Endodermal cell (in vitro differentiated cells): Measurements from ENCODE around the gene TACC3. TPM values are rescaled to one million over a fixed set of nuclear protein-coding genes. Genes with fewer than 3 reads are reported as not detected.

Experiments used
- DNase-seq: peaks from one replicate; pipeline ENCODE4 v3.0.0-alpha.2; 2017
- H3K27ac ChIP-seq: 2 replicates; pipeline ENCODE4 v1.5.1; 2013; ENCODE audit warnings: mild to moderate bottlenecking, low read depth, low read length, moderate library complexity
- H3K27me3 ChIP-seq: 2 replicates; pipeline ENCODE4 v1.6.1; 2013; ENCODE audit warnings: mild to moderate bottlenecking, low read length, moderate library complexity; ENCODE audit not compliant: insufficient read depth, control insufficient read depth, poor library complexity, severe bottlenecking
- H3K36me3 ChIP-seq: 2 replicates; pipeline ENCODE4 v1.7.0; 2013; ENCODE audit warnings: mild to moderate bottlenecking, low read length, moderate library complexity; ENCODE audit not compliant: control insufficient read depth, insufficient read depth
- H3K4me1 ChIP-seq: one replicate; pipeline ENCODE4 v1.7.0; 2013; ENCODE audit warnings: low read length; ENCODE audit not compliant: control insufficient read depth, insufficient read depth
- H3K4me3 ChIP-seq: 2 replicates; pipeline ENCODE4 v1.5.1; 2013; ENCODE audit warnings: mild to moderate bottlenecking, low read length, moderate library complexity
- H3K9ac ChIP-seq: 2 replicates; pipeline ENCODE4 v1.6.1; 2013; ENCODE audit warnings: mild to moderate bottlenecking, low read length, moderate library complexity; ENCODE audit not compliant: poor library complexity, severe bottlenecking; ENCODE audit errors: extremely low read depth
- H3K9me3 ChIP-seq: 2 replicates; pipeline ENCODE4 v1.6.1; 2013; ENCODE audit warnings: mild to moderate bottlenecking, low read length, moderate library complexity; ENCODE audit not compliant: control insufficient read depth
- H3K27ac Mint-ChIP-seq: 2 replicates; pipeline ENCODE4 v1.8.0; 2020; ENCODE audit warnings: mixed read lengths
- H3K27me3 Mint-ChIP-seq: 2 replicates; pipeline ENCODE4 v1.8.0; 2021; ENCODE audit warnings: mild to moderate bottlenecking, mixed read lengths; ENCODE audit not compliant: insufficient read depth
- H3K36me3 Mint-ChIP-seq: 2 replicates; pipeline ENCODE4 v1.8.0; 2020; ENCODE audit warnings: low read depth, mixed read lengths
- H3K4me1 Mint-ChIP-seq: 2 replicates; pipeline ENCODE4 v1.8.0; 2020; ENCODE audit warnings: mixed read lengths
- H3K4me3 Mint-ChIP-seq: 2 replicates; pipeline ENCODE4 v1.8.0; 2020; ENCODE audit warnings: mild to moderate bottlenecking, moderate library complexity, mixed read lengths
- H3K9me3 Mint-ChIP-seq: 2 replicates; pipeline ENCODE4 v1.8.0; 2020; ENCODE audit warnings: mild to moderate bottlenecking, mixed read lengths
- WGBS, 2 experiments: methylation state at CpG; one replicate each; pipeline versions ENCODE4 v1.1.5 to v1.1.7; 2013; ENCODE audit warnings: missing lambda C conversion rate in 2 of 2, mixed read lengths in 1 of 2; ENCODE audit not compliant: insufficient coverage in 1 of 2, insufficient read length in 1 of 2; 5-methylcytosine and 5-hydroxymethylcytosine counted together
- total RNA-seq, 2 donors: library from RNA; stranded (reverse); fragmentation: NEBNext Ultra II Directional in 1 of 2; extraction: Animal tissue kit (Norgen Biotek cat#: 25700) in 1 of 2; gene quantifications; 2 replicates in 1 of 2; 3 replicates in 1 of 2; pipeline ENCODE4 v1.2.1, GENCODE V29; 2021
- TF ChIP-seq, protein P1 (sequence below): fragments of 200-600 bp; sonication (generic); conservative IDR thresholded peaks from 2 replicates; pipeline ENCODE4 v1.5.0; 2021; ENCODE audit warnings: antibody characterized with exemption, mild to moderate bottlenecking

TACC3 gene
- total RNA-seq, 2 donors from 2014 or later: 113 to 182 TPM

DNA sequence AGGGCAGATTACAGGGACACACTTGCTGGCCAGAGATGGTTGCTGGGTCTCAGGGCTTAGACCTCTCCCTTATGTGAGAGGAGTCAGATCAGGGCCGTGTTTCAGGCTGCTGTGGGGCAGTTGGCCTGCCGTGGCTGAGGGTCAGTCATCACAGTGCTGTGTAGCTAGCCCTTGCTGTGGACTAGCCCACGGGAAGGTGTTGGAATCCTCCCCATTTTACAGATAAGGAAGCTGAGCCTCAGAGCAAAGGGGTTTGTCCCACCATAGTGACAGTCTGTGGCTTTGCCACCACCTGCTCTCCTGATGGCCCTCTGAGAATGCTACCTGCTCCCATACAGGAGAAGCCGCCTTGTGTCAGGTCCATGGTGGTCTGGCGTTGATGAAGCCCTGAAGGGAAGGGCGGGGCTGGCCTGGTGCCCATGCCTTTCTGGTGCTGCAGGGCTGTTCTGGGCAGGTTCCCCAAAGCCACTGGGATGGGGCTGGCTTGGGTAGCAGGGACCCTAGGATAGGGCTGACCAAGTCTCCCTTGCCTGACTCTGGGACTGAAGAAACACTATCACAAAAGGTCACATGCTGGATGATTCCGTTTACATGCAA, 34.8 kb upstream of the TACC3 start:
- peaks cover 17% of the 10 kb centered on the region for H3K27me3 ChIP-seq
- TF ChIP-seq, protein P1, sequence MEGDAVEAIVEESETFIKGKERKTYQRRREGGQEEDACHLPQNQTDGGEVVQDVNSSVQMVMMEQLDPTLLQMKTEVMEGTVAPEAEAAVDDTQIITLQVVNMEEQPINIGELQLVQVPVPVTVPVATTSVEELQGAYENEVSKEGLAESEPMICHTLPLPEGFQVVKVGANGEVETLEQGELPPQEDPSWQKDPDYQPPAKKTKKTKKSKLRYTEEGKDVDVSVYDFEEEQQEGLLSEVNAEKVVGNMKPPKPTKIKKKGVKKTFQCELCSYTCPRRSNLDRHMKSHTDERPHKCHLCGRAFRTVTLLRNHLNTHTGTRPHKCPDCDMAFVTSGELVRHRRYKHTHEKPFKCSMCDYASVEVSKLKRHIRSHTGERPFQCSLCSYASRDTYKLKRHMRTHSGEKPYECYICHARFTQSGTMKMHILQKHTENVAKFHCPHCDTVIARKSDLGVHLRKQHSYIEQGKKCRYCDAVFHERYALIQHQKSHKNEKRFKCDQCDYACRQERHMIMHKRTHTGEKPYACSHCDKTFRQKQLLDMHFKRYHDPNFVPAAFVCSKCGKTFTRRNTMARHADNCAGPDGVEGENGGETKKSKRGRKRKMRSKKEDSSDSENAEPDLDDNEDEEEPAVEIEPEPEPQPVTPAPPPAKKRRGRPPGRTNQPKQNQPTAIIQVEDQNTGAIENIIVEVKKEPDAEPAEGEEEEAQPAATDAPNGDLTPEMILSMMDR: no peak
- WGBS, 2 experiments: 81 to 84% methylated on average over 5 to 7 of the region's 7 CpGs
- Mint-ChIP-seq H3K36me3 (peaks cover 21% of the 10 kb centered on the region), H3K4me3 (no peak overlapping the region), H3K27ac (no peak overlapping the region), H3K27me3 (peaks cover 18% of the 10 kb centered on the region), H3K9me3 (no peaks in the 10 kb centered on the region), H3K4me1 (peaks cover 5% of the 10 kb centered on the region)
- H3K27ac ChIP-seq: no peak overlapping the region
- no peaks in the 10 kb centered on the region for H3K9me3 ChIP-seq
- H3K9ac ChIP-seq: no peak overlapping the region
- H3K4me3 ChIP-seq: no peak overlapping the region
- H3K4me1 ChIP-seq: no peaks in the 10 kb centered on the region
- DNase-seq: peak; percentile 47
- peaks cover 17% of the 10 kb centered on the region for H3K36me3 ChIP-seq

GRCh38 chr4:1690698-1691097, 30.6 kb upstream of the TACC3 start:
- Histone ChIP-seq H3K4me1 (no peaks in the 10 kb centered on the region), H3K27ac (no peak overlapping the region), H3K9ac (no peak overlapping the region), H3K36me3 (peaks cover 58% of the 10 kb centered on the region), H3K27me3 (no peaks in the 10 kb centered on the region), H3K4me3 (no peak overlapping the region), H3K9me3 (no peaks in the 10 kb centered on the region)
- 92 to 100% methylated on average over 1 to 3 of the region's 3 CpGs for WGBS, 2 experiments
- Mint-ChIP-seq H3K4me3 (no peak overlapping the region), H3K36me3 (peaks cover 52% of the 10 kb centered on the region), H3K9me3 (no peaks in the 10 kb centered on the region), H3K27ac (peak overlapping the region; percentile 21), H3K4me1 (no peaks in the 10 kb centered on the region), H3K27me3 (no peaks in the 10 kb centered on the region)
- TF ChIP-seq, protein P1: no peak
- no peak for DNase-seq

- 88 to 91% methylated on average over 9 of the region's 9 CpGs for WGBS, 2 experiments
- Histone ChIP-seq H3K9me3 (no peaks in the 10 kb centered on the region), H3K36me3 (peaks cover 69% of the 10 kb centered on the region), H3K9ac (no peak overlapping the region), H3K4me1 (no peaks in the 10 kb centered on the region), H3K27me3 (no peaks in the 10 kb centered on the region), H3K4me3 (no peak overlapping the region), H3K27ac (no peak overlapping the region)
- no peak for DNase-seq
- H3K9me3 Mint-ChIP-seq: no peaks in the 10 kb centered on the region
- H3K4me3 Mint-ChIP-seq: no peak overlapping the region
- H3K27ac Mint-ChIP-seq: peak overlapping the region; percentile 52
- TF ChIP-seq, protein P1: no peak
- H3K36me3 Mint-ChIP-seq: peaks cover 58% of the 10 kb centered on the region
- no peaks in the 10 kb centered on the region for H3K4me1 Mint-ChIP-seq
- H3K27me3 Mint-ChIP-seq: no peaks in the 10 kb centered on the region
Measured at GRCh38 chr4:1691737-1692373, 29.5 kb upstream of the TACC3 start.
